NB4 (cell line): ENCODE data around the gene GLB1L.

Experiments used
- CTCF ChIP-seq: IDR thresholded peaks from one replicate; pipeline ENCODE4 v1.5.1; 2012; ENCODE audit warnings: low read depth, low read length
- MAX ChIP-seq: IDR thresholded peaks from 2 replicates; pipeline ENCODE4 v1.6.1; 2011; ENCODE audit warnings: low read depth, low read length
- MYC ChIP-seq: IDR thresholded peaks from 2 replicates; pipeline ENCODE4 v1.6.1; 2011; ENCODE audit warnings: low read depth, low read length
- POLR2A ChIP-seq: IDR thresholded peaks from 2 replicates; pipeline ENCODE4 v1.6.1; 2011; ENCODE audit warnings: mild to moderate bottlenecking; ENCODE audit not compliant: insufficient read length; ENCODE audit errors: extremely low read depth

DNA sequence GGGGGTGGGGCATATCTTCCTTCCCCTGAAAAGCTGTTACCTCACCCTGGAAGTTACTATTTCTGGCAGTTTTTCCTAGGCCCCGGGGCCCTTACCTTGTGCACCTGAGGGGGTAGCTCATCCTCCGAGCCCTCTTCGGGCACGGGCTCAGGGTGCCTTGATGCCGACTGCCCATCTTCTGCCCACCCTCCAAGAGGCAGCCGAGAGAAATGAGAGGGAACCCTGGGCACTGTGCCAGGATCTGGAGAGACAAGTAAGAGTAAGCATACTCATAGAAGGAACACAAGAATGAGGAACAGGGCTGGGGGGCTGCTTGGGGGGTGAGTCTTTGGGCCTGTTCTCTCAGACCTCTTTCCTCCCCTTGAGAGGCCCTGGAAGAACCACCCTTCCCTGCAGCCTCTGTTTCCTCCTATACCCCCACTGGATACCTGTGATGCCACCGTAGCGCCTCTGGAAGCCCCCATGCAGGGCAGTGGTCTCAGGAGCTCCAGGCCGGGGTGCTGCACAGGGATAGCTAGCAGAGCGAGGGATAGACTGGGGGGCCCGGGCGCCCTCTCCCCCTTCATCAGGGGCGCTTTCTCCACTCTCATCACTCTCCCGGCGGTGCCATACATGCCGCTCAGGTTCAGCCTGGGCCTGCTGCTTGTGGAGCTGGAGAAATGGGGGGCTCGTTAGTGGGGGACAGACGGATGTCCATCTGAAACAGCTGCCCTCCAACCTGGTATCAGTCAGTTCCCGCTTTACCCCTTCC is 24.4 kb downstream of the GLB1L start:
- TF ChIP-seq CTCF (no peak), POLR2A (no peak), MAX (no peak), MYC (no peak)
